Suppressor macrophage treated with lipopolysaccharide for 4 hours (primary cell): ENCODE measurements around the gene EDARADD.

Source experiments
- DNase-seq: peaks from one replicate; pipeline ENCODE4 v3.0.0-alpha.2; 2020

EDARADD gene

GRCh38 chr1:236520445-236521005, 126.4 kb downstream of the EDARADD start:
- DNase-seq = no peak

DNA sequence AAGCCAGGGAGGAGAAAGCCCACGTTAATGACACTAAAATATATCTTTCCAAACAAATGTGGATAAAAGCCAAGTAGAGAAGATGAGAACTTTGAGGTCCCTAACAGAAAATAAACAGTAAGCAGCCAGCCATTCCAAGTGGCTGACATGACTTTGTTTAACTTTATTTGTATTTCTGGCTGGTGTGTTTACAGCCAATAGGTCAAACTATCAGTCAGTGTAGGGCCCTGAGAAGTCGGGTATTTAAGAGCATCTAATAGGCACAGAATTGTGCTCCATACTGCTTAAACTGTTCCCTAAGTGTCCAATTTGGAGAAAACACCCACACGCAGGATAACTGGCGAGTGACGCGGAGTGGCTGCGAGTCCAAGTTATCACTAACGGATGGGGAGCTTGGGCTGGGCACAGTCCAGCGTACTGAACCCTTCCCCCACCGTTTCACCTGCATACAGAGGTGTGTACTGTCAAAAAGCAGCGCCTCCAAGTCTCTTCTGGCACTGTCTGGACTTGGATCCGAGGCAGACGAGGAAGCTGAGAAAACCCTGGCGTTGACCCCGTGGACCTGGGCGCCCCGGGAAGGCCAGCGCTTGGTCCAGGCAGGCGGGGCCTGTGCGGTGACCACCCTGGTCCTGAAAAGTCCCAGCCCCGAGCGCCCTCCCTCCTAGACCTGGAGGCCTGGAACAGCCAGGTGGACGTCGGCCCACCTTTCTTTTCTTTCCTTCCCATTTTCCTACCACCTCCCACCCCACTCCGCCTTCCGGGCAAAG, 129.0 kb downstream of the EDARADD start:
- no peak for DNase-seq

GRCh38 chr1:236523704-236524141, 129.6 kb downstream of the EDARADD start, which contains the start of gene LGALS8:
Gene LGALS8, plus strand, starts transcription at chr1:236523982. Its CDS starts 2,089 bp downstream, at chr1:236526071.
- peak; percentile 97 for DNase-seq

DNA sequence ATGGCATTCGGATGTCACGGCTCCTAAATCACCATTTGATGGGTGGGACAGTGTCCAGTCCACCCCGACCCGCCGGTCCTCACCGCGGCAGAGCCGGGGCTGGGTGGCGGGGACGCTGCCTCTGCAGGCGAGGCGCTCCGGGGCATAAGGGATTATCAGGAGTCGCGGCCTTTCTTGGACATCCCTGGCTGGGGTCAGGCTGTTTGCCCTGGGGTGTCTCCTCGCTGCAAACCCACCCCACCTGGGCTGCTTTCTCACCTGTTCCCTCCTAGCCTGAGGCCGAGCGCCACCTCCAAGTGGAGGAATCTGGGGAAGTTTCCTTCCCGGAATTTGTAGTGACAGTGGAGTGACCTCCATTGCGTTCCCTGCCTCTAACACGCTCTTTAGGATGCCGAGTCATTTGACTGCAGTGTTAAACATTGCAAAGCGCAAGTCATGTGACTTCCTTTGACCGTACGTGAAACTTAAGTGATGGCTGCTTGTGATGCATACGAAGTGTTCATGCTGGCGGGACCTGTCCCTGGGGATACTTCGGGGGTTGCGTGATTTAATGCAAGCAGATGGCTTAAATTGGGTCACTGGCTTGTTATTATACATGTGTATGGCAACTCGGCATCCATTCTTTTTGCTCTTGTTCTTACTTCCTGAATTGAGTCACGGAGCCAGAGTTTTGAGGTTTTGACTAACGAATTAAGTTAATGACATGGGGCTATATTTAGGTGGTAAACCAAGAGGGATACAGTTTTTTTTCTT, 130.2 kb downstream of the EDARADD start:
- DNase-seq = peak; percentile 93

GRCh38 chr1:236524895-236525184, 130.8 kb downstream of the EDARADD start:
- peak; percentile 70 for DNase-seq

- no peak for DNase-seq
Measured at GRCh38 chr1:236526079-236526478, 132.0 kb downstream of the EDARADD start.

- no peak for DNase-seq
Measured at GRCh38 chr1:236530286-236530685, 136.2 kb downstream of the EDARADD start.

DNA sequence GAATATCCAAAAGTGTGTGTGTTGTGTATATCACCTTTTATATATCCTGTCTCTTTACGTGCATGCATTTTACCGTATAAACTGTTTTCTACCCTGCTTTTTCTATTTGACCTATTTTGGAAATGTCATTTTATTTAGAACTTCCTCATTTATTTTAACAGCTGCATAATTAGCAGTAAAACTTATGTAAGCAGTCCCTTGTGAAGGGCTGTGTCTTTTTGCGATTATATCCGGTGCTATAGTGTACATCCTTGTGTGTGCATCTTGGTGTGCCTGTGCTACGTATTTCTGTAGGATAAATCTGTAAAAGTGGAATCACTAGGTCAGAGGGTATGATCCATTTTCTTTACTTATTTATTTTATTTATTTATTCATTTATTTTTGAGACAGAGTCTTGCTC, 136.9 kb downstream of the EDARADD start:
- DNase-seq = peak; percentile 22

DNA sequence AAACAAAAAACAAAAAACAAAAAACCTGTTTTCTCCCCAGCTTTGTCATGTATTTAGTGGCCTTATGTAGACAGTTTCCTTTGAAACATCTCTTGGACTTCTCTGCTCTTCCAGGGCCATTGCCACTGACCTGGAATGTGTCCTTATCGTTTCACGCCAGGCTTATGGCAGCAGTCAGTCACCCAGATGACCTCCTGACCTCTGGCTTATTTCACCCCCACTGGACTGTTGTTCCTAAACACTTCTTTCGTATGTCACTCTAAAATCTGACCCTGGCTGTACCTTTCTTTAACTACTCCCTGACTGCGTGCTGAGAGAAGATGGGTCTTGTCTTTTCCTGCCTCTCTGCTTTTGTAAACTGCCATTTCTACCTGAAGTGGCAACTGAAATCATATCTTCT, 138.8 kb downstream of the EDARADD start:
- DNase-seq = no peak

DNA sequence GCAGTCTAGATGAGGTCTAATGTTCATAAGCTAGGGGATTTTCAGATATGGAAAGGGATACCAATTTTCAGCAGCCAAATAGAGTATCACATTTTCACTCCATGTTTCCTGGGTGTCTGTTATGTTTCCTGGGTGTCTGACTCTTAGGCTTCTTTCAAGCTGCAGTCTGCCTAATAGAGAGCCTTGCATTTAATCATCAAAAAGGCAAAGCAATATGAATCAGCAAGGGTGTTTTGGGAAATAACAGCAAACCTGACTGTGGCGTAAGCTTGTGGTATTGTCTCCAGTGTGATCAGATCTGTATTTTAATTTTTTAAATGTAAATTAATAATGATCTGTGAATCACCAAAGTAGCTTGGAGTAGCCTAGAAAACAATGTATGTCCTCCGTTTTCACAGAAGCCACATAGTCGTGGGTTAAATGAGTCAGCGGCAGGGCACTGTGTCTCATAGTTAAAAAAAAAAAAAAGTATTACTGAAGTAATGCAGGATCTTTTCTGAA, 140.1 kb downstream of the EDARADD start:
- peak; percentile 34 for DNase-seq
